Liver (tissue), 3 donors: ENCODE results near the gene TNKS2.

Experiments
- EGR1 ChIP-seq, 2 donors: IDR thresholded peaks; 2 replicates each; pipeline ENCODE4 v1.6.1; 2016 to 2018; ENCODE audit warnings: antibody characterized with exemption in 2 of 2, low read depth in 2 of 2
- FOXA2 ChIP-seq: IDR thresholded peaks from 2 replicates; pipeline ENCODE4 v1.6.1; 2016; ENCODE audit warnings: antibody characterized with exemption
- GABPA ChIP-seq, 2 donors: IDR thresholded peaks in 1 of 2; conservative IDR thresholded peaks in 1 of 2; 2 replicates each; pipeline ENCODE4 v1.6.1; 2016; ENCODE audit warnings: antibody characterized with exemption in 2 of 2, mild to moderate bottlenecking in 1 of 2, moderate library complexity in 1 of 2
- JUND ChIP-seq, 2 donors: IDR thresholded peaks; 2 replicates each; pipeline ENCODE4 v1.6.1; 2016; ENCODE audit warnings: antibody characterized with exemption in 2 of 2
- NR2F2 ChIP-seq: IDR thresholded peaks from 2 replicates; pipeline ENCODE4 v1.6.1; 2016; ENCODE audit warnings: antibody characterized with exemption
- RAD21 ChIP-seq, 2 donors: IDR thresholded peaks; 2 replicates each; pipeline ENCODE4 v1.6.1; 2016; ENCODE audit warnings: antibody characterized with exemption in 2 of 2, mild to moderate bottlenecking in 2 of 2
- RXRA ChIP-seq, 2 donors: IDR thresholded peaks; 2 replicates each; pipeline ENCODE4 v1.6.1; 2017 to 2018; ENCODE audit warnings: antibody characterized with exemption in 2 of 2, mild to moderate bottlenecking in 1 of 2
- TAF1 ChIP-seq: conservative IDR thresholded peaks from 2 replicates; pipeline ENCODE4 v1.6.1; 2016; ENCODE audit warnings: antibody characterized with exemption, mild to moderate bottlenecking
- TF ChIP-seq, protein P1 (sequence below): fragments of 150-350 bp; IDR thresholded peaks from 2 replicates; pipeline ENCODE4 v1.5.1; 2017; ENCODE audit warnings: improper control_type of control experiment, low read depth, low read length; ENCODE audit not compliant: missing input control
- TF ChIP-seq, protein P2 (sequence below): IDR thresholded peaks from 2 replicates; pipeline ENCODE4 v1.6.1; 2016; ENCODE audit warnings: antibody characterized with exemption
- TF ChIP-seq, protein P3 (sequence below): IDR thresholded peaks from 2 replicates; pipeline ENCODE4 v1.6.1; 2016; ENCODE audit warnings: antibody characterized with exemption, mild to moderate bottlenecking
- TF ChIP-seq, protein P4 (sequence below): IDR thresholded peaks from 2 replicates; pipeline ENCODE4 v1.6.1; 2016; ENCODE audit warnings: antibody characterized with exemption
- TF ChIP-seq, protein P5 (sequence below): IDR thresholded peaks from 2 replicates; pipeline ENCODE4 v1.6.1; 2016; ENCODE audit warnings: antibody characterized with exemption
- donor health status: healthy.
- donor health status: healthy.

DNA sequence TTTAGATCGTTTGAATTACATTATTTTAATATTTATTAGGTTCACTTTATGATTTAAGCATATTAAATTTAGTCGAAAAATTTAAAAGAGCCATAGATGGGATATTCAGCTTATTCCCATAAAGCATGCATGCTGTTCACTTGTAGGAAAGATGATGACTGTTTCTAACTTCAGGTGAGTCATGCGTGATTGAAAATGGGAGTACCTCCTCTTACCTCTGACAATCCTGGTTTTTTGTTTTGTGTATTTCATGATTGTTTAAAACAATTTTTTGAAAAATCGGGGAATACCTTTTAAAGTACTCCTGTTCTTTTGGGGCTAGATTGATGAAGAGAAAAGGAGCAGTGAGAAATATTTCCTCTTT, 1.4 kb downstream of the TNKS2 start:
- TF ChIP-seq, protein P1, sequence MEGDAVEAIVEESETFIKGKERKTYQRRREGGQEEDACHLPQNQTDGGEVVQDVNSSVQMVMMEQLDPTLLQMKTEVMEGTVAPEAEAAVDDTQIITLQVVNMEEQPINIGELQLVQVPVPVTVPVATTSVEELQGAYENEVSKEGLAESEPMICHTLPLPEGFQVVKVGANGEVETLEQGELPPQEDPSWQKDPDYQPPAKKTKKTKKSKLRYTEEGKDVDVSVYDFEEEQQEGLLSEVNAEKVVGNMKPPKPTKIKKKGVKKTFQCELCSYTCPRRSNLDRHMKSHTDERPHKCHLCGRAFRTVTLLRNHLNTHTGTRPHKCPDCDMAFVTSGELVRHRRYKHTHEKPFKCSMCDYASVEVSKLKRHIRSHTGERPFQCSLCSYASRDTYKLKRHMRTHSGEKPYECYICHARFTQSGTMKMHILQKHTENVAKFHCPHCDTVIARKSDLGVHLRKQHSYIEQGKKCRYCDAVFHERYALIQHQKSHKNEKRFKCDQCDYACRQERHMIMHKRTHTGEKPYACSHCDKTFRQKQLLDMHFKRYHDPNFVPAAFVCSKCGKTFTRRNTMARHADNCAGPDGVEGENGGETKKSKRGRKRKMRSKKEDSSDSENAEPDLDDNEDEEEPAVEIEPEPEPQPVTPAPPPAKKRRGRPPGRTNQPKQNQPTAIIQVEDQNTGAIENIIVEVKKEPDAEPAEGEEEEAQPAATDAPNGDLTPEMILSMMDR: no peak
- TF ChIP-seq, protein P2, sequence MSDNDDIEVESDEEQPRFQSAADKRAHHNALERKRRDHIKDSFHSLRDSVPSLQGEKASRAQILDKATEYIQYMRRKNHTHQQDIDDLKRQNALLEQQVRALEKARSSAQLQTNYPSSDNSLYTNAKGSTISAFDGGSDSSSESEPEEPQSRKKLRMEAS: no peak
- no peak for TF ChIP-seq JUND (IDR thresholded peaks at IDR 0.05)
- TF ChIP-seq, protein P3, sequence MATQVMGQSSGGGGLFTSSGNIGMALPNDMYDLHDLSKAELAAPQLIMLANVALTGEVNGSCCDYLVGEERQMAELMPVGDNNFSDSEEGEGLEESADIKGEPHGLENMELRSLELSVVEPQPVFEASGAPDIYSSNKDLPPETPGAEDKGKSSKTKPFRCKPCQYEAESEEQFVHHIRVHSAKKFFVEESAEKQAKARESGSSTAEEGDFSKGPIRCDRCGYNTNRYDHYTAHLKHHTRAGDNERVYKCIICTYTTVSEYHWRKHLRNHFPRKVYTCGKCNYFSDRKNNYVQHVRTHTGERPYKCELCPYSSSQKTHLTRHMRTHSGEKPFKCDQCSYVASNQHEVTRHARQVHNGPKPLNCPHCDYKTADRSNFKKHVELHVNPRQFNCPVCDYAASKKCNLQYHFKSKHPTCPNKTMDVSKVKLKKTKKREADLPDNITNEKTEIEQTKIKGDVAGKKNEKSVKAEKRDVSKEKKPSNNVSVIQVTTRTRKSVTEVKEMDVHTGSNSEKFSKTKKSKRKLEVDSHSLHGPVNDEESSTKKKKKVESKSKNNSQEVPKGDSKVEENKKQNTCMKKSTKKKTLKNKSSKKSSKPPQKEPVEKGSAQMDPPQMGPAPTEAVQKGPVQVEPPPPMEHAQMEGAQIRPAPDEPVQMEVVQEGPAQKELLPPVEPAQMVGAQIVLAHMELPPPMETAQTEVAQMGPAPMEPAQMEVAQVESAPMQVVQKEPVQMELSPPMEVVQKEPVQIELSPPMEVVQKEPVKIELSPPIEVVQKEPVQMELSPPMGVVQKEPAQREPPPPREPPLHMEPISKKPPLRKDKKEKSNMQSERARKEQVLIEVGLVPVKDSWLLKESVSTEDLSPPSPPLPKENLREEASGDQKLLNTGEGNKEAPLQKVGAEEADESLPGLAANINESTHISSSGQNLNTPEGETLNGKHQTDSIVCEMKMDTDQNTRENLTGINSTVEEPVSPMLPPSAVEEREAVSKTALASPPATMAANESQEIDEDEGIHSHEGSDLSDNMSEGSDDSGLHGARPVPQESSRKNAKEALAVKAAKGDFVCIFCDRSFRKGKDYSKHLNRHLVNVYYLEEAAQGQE: no peak
- TF ChIP-seq, protein P4, sequence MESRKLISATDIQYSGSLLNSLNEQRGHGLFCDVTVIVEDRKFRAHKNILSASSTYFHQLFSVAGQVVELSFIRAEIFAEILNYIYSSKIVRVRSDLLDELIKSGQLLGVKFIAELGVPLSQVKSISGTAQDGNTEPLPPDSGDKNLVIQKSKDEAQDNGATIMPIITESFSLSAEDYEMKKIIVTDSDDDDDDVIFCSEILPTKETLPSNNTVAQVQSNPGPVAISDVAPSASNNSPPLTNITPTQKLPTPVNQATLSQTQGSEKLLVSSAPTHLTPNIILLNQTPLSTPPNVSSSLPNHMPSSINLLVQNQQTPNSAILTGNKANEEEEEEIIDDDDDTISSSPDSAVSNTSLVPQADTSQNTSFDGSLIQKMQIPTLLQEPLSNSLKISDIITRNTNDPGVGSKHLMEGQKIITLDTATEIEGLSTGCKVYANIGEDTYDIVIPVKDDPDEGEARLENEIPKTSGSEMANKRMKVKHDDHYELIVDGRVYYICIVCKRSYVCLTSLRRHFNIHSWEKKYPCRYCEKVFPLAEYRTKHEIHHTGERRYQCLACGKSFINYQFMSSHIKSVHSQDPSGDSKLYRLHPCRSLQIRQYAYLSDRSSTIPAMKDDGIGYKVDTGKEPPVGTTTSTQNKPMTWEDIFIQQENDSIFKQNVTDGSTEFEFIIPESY: no peak
- TF ChIP-seq, protein P5, sequence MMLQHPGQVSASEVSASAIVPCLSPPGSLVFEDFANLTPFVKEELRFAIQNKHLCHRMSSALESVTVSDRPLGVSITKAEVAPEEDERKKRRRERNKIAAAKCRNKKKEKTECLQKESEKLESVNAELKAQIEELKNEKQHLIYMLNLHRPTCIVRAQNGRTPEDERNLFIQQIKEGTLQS: no peak
- no peak for TF ChIP-seq RAD21 (IDR thresholded peaks at IDR 0.05)
- no peak for TF ChIP-seq RXRA (IDR thresholded peaks at IDR 0.05)
- no peak for TF ChIP-seq GABPA (IDR thresholded peaks at IDR 0.05 in 1 of 2, conservative IDR thresholded peaks at IDR 0.05 in 1 of 2)
- no peak for TF ChIP-seq EGR1 (IDR thresholded peaks at IDR 0.05; ENCODE audit: low read depth in 2 of 2)
- peak; percentile 7 for TF ChIP-seq TAF1
- TF ChIP-seq FOXA2: no peak
- TF ChIP-seq NR2F2: no peak
